HTERT RPE-1 (cell line): Measurements from ENCODE around the gene GAL3ST1.
"Not testable (repeated sequence)": the region's sequence is repeated elsewhere in the genome, so short reads cannot be mapped to it uniquely, and the experiment has no call there.

Experiments
- in situ Hi-C: fragments of 300-500 bp; cut with MboI; formaldehyde crosslinking; loops from 4 replicates; pipeline ENCODE4 v1.14.3; 2020; ENCODE audit warnings: low sequenced_read_pairs

Gene GAL3ST1

GRCh38 chr22:30598986-30599385 is 24.5 kb upstream of the GAL3ST1 start:
- in situ Hi-C loops: no loop called here

GRCh38 chr22:30596886-30597285 is 22.4 kb upstream of the GAL3ST1 start:
- in situ Hi-C loops: no loop called here

DNA sequence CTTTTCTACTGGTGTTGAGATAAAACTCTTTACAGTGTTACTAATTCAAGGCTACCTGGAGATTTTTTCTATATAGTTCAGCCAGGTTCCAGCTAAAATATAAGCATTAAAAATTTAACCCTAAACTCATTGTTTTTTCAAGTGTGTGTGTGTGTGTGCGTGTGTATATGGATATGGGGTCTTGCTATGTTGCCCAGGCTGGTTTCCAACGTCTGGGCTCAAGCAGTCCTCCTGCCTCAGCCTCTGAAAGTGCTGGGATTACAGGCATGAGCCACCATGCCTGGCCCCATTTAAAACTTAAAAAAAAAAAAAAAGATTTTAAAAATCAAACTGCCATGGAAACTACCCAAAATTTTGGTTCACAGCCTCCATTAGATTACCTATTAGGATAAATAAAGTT is 21.7 kb upstream of the GAL3ST1 start:
- in situ Hi-C loops: no loop called here

DNA sequence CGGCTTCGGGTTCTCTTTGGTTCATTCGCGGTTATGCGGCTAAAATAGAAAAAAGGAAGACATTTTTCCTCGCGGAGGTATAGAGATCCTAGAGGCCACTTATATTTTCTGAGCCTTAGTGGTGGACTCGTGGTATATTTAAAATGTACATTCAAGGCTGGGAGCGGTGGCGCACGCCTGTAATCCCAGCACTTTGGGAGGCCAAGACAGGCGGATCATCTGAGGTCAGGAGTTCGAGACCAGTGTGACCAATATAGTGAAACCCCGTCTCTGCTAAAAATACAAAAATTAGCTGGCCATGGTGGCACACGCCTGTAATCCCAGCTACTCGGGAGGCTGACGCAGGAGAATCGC is 17.9 kb upstream of the GAL3ST1 start:
- in situ Hi-C loops: not testable (repeated sequence)

DNA sequence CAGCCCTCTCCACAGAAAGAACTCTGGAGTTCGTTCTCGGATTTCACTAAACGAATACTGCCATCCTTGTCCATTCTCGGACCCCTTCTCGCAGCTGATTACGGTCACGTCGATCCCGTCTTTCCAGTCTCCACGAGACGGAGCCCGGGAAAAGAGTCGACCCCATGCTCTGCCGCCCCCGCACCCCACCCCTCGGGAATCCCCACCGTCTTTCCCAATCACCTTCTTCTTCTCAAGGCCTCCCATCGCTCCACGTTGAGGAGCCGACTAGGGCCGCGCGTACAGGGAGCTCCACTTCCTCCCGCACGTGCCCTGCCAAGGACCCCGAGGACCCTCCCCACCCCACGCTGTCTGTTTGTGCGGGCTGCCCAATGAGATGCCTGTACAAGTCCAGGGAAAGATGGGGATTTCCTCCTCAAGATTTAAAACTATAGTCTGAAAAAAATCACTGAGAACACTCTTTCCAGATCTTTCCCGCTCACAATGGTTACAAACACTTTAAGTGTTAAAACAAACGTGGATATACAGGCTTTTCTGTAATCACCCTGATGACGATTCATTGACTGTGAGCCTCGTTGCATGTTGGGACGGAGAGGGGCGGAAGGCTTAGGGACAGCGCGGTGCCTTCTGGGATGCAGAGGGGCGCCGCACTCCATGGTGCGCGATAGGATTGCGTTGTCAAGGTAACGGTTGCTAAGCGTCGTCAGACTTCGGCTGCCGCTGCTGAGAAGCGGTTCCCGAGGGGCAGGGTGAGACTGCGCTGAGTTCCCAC is 17.3 kb upstream of the GAL3ST1 start, which contains the start of gene PES1:
Gene PES1, minus strand, starts transcription at position 323 of the 772 bp plus-strand sequence. Its CDS starts 77 bp downstream, at position 246.
- in situ Hi-C loops: no loop called here

GRCh38 chr22:30591191-30591587 is 16.7 kb upstream of the GAL3ST1 start:
- in situ Hi-C loops: no loop called here

DNA sequence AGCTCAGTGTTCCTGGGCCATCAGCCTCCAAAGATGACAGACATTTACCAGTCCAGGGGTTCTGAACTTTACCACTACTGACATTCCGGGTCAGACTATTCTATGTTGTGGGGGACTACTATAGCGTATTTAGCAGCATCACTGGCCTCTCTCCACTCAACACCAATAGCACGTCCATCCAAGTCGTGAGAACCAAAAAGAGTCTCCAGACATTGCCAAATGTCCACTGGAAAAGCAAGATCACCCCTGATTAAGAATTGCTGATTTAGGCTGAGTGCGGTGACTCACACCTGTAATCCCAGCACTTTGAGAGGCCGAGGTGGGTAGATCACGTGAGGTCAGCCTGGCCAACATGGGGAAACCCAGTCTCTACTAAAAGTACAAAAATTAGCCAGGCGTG is 11.9 kb upstream of the GAL3ST1 start:
- in situ Hi-C loops: no loop called here

- in situ Hi-C loops: no loop called here
These were observed 10.0 kb upstream of the GAL3ST1 start for GRCh38 chr22:30584441-30584840.

DNA sequence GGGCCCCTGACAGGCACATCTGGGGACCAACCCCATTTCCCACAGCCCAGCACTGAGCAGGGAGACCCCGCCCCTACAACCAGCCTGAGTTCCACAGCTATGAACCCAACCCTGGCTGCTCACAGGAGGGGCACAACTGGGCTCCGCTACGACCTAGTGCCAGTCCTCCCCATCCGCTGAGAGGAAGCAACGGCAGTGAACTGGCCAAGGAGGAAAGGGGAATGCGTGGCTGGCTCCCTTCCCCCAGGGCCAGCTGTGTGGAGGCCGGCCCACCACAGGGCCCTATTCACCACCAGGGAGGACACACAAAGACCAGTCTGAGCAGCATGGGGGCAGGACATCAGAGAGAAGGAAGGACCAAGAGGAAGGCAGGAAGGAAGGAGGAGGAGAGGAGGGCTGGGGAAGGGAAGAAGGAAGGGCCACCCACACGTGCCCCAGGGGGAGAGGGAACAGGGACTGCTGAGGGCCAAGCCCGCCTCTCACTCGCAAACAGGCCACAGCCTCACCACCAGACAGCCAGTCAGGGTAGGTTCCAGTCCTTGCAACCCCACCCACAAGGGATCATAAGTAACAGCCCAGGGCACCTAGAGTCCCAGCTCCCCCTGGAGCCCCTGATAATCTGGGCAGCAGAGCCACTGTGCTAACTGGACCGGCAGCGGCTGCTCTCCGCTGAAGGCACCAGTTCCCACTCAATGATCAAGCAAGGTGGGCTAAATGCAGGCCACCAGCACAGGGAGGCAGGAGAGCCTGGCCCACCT is 8.5 kb upstream of the GAL3ST1 start:
- in situ Hi-C loops: no loop called here

DNA sequence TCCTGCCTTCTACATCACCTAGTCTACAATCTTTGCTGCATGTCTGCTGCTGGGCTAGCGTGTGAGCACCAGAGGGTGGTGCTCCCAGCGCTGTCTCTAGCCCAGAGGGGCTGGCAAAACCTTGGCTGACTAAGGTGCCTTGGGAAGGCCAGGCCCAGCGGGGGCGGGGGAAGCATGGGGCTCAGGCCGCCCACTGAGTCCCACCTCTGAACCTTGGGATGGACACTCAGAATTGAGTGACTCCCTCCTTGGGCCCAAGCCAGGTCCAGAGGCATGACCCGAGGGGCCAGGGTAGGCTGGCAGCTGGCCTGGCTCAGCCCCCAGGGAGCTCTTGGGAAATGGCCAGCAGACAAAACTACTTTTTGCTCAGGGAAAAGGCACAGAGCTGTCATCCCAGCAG is 7.6 kb upstream of the GAL3ST1 start:
- in situ Hi-C loops: no loop called here

DNA sequence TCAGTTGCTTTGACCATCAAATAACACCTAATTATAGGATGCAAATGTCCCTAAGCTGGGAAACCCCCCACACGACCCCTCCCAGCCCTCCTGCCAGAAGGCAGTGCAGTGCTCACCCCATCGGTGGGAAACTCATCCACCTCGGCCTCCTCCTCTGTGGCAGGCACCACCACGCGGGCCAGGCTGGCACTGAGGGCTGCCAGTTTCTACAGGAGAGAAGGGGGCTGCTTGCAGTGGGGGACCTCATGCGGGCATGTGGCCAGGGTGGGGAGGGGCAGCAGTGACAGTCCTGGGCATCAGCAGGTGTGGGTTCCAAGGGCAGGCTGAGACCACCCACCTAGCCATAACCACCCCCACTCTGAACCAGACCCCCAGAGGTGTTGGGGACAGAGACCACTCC is 6.4 kb upstream of the GAL3ST1 start:
- in situ Hi-C loops: no loop called here

GRCh38 chr22:30578481-30578880 is 4.0 kb upstream of the GAL3ST1 start:
- in situ Hi-C loops: no loop called here

GRCh38 chr22:30575859-30576258 is 1.4 kb upstream of the GAL3ST1 start:
- in situ Hi-C loops: no loop called here

DNA sequence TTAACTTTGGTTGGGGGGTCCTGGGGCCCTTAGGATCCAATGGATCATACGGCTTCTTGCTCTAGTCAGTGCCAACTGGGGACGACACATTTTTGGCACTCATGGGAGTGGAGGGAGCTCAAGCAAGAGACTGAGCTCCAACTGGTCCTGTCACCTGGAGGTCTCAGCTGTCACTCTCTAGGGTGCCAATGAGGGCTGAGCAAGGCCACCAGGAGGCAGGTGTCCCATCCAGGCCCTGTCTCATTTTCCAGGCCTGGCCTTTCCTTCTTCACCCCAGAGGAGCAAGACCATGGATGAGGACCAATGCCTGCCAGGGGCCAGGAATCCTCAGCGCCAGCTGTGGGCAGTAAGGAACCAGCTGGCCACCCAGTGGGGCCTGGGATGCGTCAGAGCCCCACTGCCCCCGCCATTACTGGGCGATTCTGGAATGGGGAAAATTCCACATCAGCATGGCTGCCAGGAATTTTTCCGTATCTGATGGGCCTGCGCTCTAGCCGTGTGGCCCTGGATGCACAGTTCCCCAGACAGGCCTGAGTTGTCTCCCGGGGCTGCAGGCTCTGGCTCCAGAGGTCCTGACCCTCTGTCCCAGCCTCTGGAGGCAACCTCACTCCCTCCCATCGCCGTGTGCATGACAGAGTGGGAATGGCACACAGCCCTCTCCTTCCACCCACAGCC is 669 bp upstream of the GAL3ST1 start:
- in situ Hi-C loops: no loop called here

- in situ Hi-C loops: no loop called here
These were observed 821 bp downstream of the GAL3ST1 start for GRCh38 chr22:30573594-30574094.

GRCh38 chr22:30572840-30573593 is 1.4 kb downstream of the GAL3ST1 start:
- in situ Hi-C loops: no loop called here

DNA sequence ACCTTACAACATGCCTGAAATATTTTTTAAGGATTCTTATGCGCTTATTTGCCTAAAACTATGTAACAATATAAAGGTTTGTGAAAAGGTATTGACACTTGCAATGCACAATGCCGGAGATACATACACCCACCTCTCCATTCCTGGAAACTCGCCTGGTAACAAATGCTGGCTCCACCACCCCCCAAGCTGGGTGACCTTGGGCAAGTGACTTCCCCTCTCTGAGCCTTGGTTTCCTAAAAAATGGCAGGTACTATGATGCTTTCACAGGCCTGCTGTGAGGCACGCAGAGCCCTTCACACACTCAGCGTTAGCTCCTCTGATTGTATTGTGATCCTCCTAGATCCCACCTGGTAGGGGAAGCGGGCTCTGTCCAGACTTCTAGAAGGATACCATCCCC is 2.3 kb downstream of the GAL3ST1 start:
- in situ Hi-C loops: no loop called here

DNA sequence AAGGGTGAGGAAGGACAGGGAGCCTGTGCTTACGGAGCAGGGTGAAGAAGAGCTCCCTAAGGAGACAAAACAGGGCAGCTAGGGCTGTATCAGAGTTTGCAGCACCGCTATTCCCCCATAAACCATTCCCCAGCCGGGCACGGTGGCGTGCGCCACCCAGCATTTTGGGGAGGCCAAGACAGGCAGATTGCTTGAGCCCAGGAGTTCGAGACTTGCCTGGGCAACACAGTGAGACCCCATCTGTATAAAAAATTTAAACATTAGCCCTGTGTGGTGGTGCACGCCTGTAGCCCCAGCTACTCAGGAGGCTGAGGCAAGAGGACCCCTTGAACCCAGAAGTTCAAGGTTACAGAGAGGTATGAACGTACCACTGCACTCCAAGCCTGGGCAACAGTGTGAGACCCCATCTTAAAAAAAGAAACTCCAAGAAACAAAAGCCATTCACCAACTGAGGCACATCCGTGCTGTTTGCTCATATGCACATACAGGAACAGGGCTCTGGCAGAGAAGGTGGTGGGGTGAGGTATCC is 4.7 kb downstream of the GAL3ST1 start:
- in situ Hi-C loops: no loop called here

DNA sequence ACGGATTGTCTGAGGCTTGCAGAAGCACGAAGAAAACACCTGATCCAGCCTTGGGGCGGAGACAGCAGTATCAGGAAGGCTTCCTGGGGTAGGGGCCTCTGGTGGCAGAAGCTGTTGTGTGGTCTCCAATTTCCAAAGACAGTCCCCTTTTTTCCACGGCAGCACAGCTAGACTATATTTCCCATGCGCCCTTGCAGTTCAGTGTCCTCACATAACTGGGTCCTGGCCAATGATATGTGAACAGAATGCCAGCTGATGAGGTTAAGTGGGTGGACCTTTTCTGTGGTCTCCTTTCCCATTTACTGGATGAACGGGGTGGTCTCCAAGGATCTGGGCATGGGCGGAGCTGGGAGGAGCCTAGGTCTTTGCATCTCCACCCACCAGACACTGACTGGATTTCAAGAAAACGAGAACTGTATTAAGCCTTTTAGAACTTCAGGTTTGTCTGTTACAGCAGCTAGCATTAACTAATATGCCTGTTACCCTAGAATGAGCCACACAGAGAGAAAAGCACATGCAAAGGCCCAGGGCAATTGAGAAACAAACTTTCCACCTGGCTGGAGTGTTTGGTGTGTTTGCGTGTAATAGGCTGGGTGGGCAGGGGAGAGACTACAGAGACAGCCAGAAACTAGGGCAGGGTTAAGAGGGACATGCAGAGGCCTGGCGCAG is 6.2 kb downstream of the GAL3ST1 start:
- in situ Hi-C loops: no loop called here

- in situ Hi-C loops: not testable (repeated sequence)
These were observed 7.2 kb downstream of the GAL3ST1 start for GRCh38 chr22:30567277-30567676.
